ES-I3 (cell line): Measurements from ENCODE around the gene ZNF726.
"Not testable (repeated sequence)": the region's sequence is repeated elsewhere in the genome, so short reads cannot be mapped to it uniquely, and the experiment has no call there.

Experiments
- H3K36me3 ChIP-seq: 2 replicates; pipeline ENCODE4 v1.6.1; 2013; ENCODE audit warnings: mild to moderate bottlenecking, low read length, control low read depth, moderate library complexity; ENCODE audit not compliant: insufficient read depth
- H3K4me1 ChIP-seq: 2 replicates; pipeline ENCODE4 v1.6.1; 2013; ENCODE audit warnings: mild to moderate bottlenecking, control low read depth, low read length; ENCODE audit not compliant: insufficient read depth
- H3K9ac ChIP-seq: 2 replicates; pipeline ENCODE4 v1.6.1; 2013; ENCODE audit warnings: low read depth, mild to moderate bottlenecking, low read length, moderate library complexity
- H3K9me3 ChIP-seq: 2 replicates; pipeline ENCODE4 v1.6.1; 2013; ENCODE audit warnings: mild to moderate bottlenecking, low read length, moderate library complexity; ENCODE audit not compliant: control insufficient read depth, insufficient read depth

Gene ZNF726

DNA sequence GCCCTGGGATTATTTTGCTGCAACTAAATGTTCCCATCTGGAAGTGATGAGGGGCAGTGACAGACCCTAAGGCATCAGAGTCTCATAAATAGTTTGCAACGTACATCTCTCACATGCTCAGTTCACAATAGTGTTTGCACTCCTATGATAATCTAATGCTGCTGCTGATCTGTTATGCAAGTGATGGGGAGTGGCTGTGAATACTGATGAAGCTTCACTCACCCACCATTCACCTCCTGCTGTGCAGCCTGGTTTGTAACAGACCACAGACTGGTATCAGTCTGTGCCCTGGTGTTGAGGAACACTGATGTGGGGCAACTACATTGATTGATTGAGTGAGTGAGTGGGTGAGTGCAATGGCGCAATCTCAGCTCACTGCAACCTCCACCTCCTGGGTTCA lies 54.9 kb downstream of the ZNF726 start:
- no peaks in the 10 kb centered on the region for H3K9me3 ChIP-seq

GRCh38 chr19:23971598-23971997 lies 56.9 kb downstream of the ZNF726 start:
- no peaks in the 10 kb centered on the region for H3K9me3 ChIP-seq
- H3K9ac ChIP-seq = peak overlapping the region; percentile 33; the same call in 1 of the 2 replicates
- H3K4me1 ChIP-seq = no peaks in the 10 kb centered on the region
- H3K36me3 ChIP-seq = no peaks in the 10 kb centered on the region

More for the DNA sequence above, 54.9 kb downstream of the ZNF726 start:
- Histone ChIP-seq H3K9ac (no peak overlapping the region), H3K4me1 (no peaks in the 10 kb centered on the region), H3K36me3 (no peaks in the 10 kb centered on the region)

- Histone ChIP-seq H3K9ac (peak overlapping the region; percentile 33; the same call in 1 of the 2 replicates), H3K9me3 (no peaks in the 10 kb centered on the region), H3K4me1 (no peaks in the 10 kb centered on the region), H3K36me3 (no peaks in the 10 kb centered on the region)
Measured at GRCh38 chr19:23972161-23972560, 57.5 kb downstream of the ZNF726 start.

- H3K9me3 ChIP-seq = no peaks in the 10 kb centered on the region
Measured at GRCh38 chr19:23974941-23975340, 60.3 kb downstream of the ZNF726 start.

GRCh38 chr19:23976631-23977030 lies 61.9 kb downstream of the ZNF726 start:
- not testable (repeated sequence) for H3K36me3 ChIP-seq, H3K9ac ChIP-seq, H3K4me1 ChIP-seq, H3K9me3 ChIP-seq

More at GRCh38 chr19:23974941-23975340, 60.3 kb downstream of the ZNF726 start:
- H3K9ac ChIP-seq = no peak overlapping the region
- H3K4me1 ChIP-seq = no peaks in the 10 kb centered on the region
- H3K36me3 ChIP-seq = no peaks in the 10 kb centered on the region

GRCh38 chr19:23977256-23977655 lies 62.6 kb downstream of the ZNF726 start:
- H3K9me3 ChIP-seq, H3K9ac ChIP-seq, H3K36me3 ChIP-seq, H3K4me1 ChIP-seq: not testable (repeated sequence)

DNA sequence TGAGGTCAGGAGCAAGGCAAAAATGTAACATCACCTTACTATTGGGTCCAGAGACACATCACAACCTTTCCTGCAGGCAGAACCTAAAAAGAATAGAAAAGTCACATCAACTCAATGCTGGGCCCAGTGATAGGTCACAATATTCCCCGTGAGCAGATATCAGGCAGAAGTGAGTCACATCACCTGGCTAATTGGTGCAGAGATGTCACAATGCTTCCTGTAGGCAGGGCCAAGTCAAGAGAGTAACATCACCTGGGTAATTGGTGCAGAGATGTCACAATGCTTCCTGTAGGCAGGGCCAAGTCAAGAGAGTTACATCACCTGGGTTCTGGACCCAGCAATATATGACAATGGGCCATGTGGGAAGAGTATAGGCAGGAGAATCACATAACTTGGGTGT lies 63.4 kb downstream of the ZNF726 start:
- Histone ChIP-seq H3K9me3 (no peaks in the 10 kb centered on the region), H3K36me3 (no peaks in the 10 kb centered on the region; the same call in 1 of the 2 replicates), H3K4me1 (no peaks in the 10 kb centered on the region), H3K9ac (no peak overlapping the region)

DNA sequence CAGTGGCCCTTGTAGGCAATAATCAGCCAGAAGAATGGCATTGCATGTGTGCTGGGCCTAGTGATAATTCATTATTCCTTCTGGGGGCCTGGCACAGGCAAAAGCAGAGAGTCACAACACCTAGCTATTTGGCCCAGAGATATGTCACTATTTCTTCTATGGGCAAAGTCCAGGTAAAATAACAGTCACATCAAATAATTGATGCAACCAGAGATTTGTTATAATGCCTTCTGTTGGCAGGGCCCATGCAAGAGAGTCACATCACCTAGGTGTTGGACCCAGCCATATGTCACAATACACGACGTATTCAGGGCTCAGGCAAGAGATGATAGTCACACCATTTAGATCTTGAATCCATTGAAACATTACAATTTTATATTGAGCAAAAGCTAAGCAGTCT lies 66.1 kb downstream of the ZNF726 start:
- Histone ChIP-seq H3K4me1 (no peaks in the 10 kb centered on the region), H3K9me3 (no peaks in the 10 kb centered on the region), H3K36me3 (no peaks in the 10 kb centered on the region; the same call in 1 of the 2 replicates), H3K9ac (no peak overlapping the region)

- Histone ChIP-seq H3K9me3 (no peaks in the 10 kb centered on the region), H3K4me1 (no peaks in the 10 kb centered on the region), H3K36me3 (no peaks in the 10 kb centered on the region; the same call in 1 of the 2 replicates), H3K9ac (no peak overlapping the region)
Measured at GRCh38 chr19:23981863-23982262, 67.2 kb downstream of the ZNF726 start.

- Histone ChIP-seq H3K9me3 (no peaks in the 10 kb centered on the region), H3K36me3 (no peaks in the 10 kb centered on the region; the same call in 1 of the 2 replicates), H3K9ac (no peak overlapping the region), H3K4me1 (no peaks in the 10 kb centered on the region)
Measured at GRCh38 chr19:23983406-23983805, 68.7 kb downstream of the ZNF726 start.
